ENCODE results near the gene CACNA1E. TPM values are rescaled to one million over a fixed set of nuclear protein-coding genes. Genes with fewer than 3 reads are reported as not detected.
"Not testable (repeated sequence)": the region's sequence is repeated elsewhere in the genome, so short reads cannot be mapped to it uniquely, and the experiment has no call there.

CACNA1E gene
- total RNA-seq, 2 donors from 2014 or later: 0.37 to 0.43 TPM

DNA sequence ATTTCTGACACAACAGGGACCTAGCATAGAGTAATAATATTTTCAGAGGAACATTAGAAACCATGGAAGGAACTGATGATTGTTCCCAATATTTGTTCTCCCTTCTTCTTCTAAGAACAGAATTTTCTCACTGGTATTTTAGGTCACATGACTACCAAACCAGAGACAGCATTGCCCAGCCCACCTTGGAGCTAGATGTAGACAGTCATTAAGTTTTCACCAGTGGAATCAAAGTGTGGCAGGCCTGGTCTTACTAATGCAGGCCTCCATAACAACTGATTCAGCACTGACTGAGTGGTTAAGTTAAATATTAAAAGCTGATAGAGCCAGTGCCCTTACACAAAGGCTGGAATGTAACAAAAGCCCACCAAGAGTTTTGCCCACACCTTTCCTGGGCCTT is 333.8 kb downstream of the CACNA1E start:
- intact Hi-C loops (cut with DNase I): no loop called here
- DNase-seq (ENCODE audit: low spot score): no peak

DNA sequence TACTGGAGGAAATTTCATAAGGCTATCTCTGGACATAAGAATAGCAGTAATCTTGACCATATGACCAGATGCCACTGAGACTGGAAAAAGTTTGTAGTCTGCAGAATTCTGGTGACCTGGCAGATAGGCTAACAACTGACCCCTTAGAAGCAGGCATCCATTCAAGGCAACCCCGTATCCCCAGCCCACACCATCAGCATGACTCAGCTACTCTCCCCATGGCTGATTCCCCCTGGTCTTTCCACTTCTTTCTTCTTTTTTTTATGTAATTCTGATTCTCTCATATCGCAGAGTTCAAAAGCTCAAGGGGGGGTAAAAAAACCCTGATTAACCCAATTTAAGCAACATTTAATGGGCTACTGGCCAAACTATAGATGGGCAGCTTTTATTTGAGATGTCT is 335.1 kb downstream of the CACNA1E start:
- no peak for DNase-seq (ENCODE audit: low spot score)
- intact Hi-C loops (cut with DNase I): no loop called here

DNA sequence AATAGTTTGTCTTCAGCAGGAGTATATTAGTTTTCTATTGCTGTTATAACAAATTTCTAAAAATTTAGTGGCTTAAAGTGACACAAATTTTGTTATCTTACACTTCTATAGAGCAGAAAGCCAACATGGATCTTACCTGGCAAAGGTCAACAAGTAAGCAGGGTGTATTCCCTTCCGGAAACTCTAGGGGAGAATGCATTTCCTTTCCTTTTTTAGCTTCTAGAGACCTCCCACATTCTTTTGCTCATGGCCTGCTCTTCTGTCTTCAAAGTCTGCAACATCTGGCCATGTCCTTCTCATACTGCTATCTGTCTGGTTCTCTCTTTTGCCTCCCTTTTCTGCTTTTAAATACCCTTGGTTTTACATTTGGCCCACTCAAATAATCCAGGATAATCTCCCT is 335.6 kb downstream of the CACNA1E start:
- intact Hi-C loops (cut with DNase I): no loop called here
- DNase-seq (ENCODE audit: low spot score): no peak

GRCh38 chr1:181821701-181822100 is 338.4 kb downstream of the CACNA1E start:
- intact Hi-C loops (cut with DNase I): no loop called here
- DNase-seq (ENCODE audit: low spot score): no peak

DNA sequence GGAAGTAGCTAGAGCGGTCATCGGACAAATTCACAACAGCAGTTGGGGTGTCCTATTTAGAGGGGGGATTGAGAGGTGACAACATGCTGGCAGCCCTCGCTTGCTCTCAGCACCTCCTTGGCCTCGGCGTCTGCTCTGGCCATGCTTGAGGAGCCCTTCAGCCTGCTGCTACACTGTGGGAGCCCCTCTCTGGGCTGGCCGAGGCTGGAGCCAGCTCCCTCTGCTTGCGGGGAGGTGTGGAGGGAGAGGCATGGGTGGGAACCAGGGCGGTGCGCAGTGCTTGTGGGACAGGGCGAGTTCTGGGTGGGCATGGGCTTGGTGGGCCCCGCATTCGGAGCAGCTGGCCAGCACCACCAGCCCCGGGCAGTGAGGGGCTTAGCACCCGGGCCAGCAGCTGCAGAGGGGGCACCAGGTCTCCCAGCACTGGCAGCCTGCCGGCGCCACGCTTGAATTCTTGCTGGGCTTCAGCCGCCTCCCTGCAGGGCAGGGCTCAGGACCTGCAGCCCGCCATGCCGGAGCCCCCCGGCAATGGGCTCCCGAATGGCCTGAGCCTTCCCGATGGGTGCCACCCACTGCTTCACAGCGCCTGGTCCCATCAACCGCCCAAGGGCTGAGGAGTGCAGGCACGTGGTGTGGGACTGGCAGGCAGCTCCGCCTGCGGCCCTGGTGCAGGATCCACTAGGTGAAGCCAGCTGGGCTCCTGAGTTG is 349.0 kb downstream of the CACNA1E start:
- intact Hi-C loops (cut with DNase I); DNase-seq (ENCODE audit: low spot score): not testable (repeated sequence)

- no peak for DNase-seq (ENCODE audit: low spot score)
Measured at GRCh38 chr1:181846001-181846645, 362.8 kb downstream of the CACNA1E start.

GRCh38 chr1:181846681-181847080 is 363.4 kb downstream of the CACNA1E start:
- DNase-seq (ENCODE audit: low spot score): no peak
- intact Hi-C loops (cut with DNase I): no loop called here

More at GRCh38 chr1:181846001-181846645, 362.8 kb downstream of the CACNA1E start:
- intact Hi-C loops (cut with DNase I): no loop called here

- intact Hi-C loops (cut with DNase I): no loop called here
- no peak for DNase-seq (ENCODE audit: low spot score)
Measured at GRCh38 chr1:181849071-181849470, 365.8 kb downstream of the CACNA1E start.

DNA sequence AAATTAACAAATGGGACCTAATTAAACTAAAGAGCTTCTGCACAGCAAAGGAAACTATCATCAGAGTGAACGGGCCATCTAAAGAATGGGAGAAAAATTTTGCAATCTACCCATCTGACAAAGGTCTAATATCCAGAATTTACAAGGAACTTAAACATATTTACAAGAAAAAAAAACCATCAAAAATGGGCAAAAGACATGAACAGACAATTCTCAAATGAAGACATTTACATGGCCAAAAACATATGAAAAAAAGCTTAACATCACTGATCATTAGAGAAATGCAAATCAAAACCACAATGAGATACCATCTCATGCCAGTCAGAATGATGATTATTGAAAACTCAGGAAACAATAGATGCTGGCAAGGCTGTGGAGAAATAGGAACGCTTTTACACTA is 370.9 kb downstream of the CACNA1E start:
- intact Hi-C loops (cut with DNase I); DNase-seq (ENCODE audit: low spot score): not testable (repeated sequence)

- no peak for DNase-seq (ENCODE audit: low spot score)
- intact Hi-C loops (cut with DNase I): no loop called here
Measured at GRCh38 chr1:181855380-181855779, 372.1 kb downstream of the CACNA1E start.
